Measurements from ENCODE around the gene CROCC2. TPM values are rescaled to one million over a fixed set of nuclear protein-coding genes. Genes with fewer than 3 reads are reported as not detected.

Gene CROCC2
- total RNA-seq, 1 donor from 2014 or later, result 0.49 TPM

GRCh38 chr2:240892925-240893324 lies 13.2 kb upstream of the CROCC2 start:
- Histone ChIP-seq H3K27ac (peak overlapping the region; percentile 27), H3K4me3 (peak overlapping the region in 1 of 2 donors; percentile 19), H3K36me3 (no peaks in the 10 kb centered on the region), H3K9me3 (no peaks in the 10 kb centered on the region), H3K27me3 (no peaks in the 10 kb centered on the region), H3K4me1 (peaks cover 31% of the 10 kb centered on the region)
- DNase-seq (ENCODE audit: extremely low spot score in 2 of 2), result no peak
- no peak for TF ChIP-seq POLR2AphosphoS5 (IDR thresholded peaks at IDR 0.05; ENCODE audit: insufficient read depth in 1 of 2, low read depth in 1 of 2)
- TF ChIP-seq CTCF (IDR thresholded peaks at IDR 0.05), result no peak
- TF ChIP-seq POLR2A (IDR thresholded peaks at IDR 0.05), result no peak
- intact Hi-C loops (cut with DNase I), result no loop called here

- Histone ChIP-seq H3K36me3 (no peaks in the 10 kb centered on the region), H3K9me3 (no peaks in the 10 kb centered on the region), H3K27me3 (no peaks in the 10 kb centered on the region), H3K4me3 (peak overlapping the region in 1 of 2 donors; percentile 19), H3K4me1 (peaks cover 36% of the 10 kb centered on the region), H3K27ac (no peak overlapping the region)
- no peak for TF ChIP-seq POLR2AphosphoS5 (IDR thresholded peaks at IDR 0.05; ENCODE audit: insufficient read depth in 1 of 2, low read depth in 1 of 2)
- no peak for TF ChIP-seq POLR2A (IDR thresholded peaks at IDR 0.05)
- no peak for TF ChIP-seq CTCF (IDR thresholded peaks at IDR 0.05)
- intact Hi-C loops (cut with DNase I), result no loop called here
- no peak for DNase-seq (ENCODE audit: extremely low spot score in 2 of 2)
Measured at GRCh38 chr2:240893363-240893844, 12.7 kb upstream of the CROCC2 start.

- H3K27ac ChIP-seq, result no peak overlapping the region
- H3K4me1 ChIP-seq, result peaks cover 41% of the 10 kb centered on the region
- DNase-seq (ENCODE audit: extremely low spot score in 2 of 2), result no peak
- intact Hi-C loops (cut with DNase I), result no loop called here
- H3K36me3 ChIP-seq, result no peaks in the 10 kb centered on the region
- no peaks in the 10 kb centered on the region for H3K27me3 ChIP-seq
- peak overlapping the region in 1 of 2 donors; percentile 27 for H3K4me3 ChIP-seq
- H3K9me3 ChIP-seq, result no peaks in the 10 kb centered on the region
- no peak for TF ChIP-seq CTCF (IDR thresholded peaks at IDR 0.05)
Measured at GRCh38 chr2:240894006-240894405, 12.1 kb upstream of the CROCC2 start.

GRCh38 chr2:240894836-240895558 lies 11.1 kb upstream of the CROCC2 start:
- peaks cover 47% of the 10 kb centered on the region for H3K4me1 ChIP-seq
- no peak overlapping the region for H3K27ac ChIP-seq
- H3K4me3 ChIP-seq, result peak overlapping the region in 1 of 2 donors; percentile 27
- H3K36me3 ChIP-seq, result no peaks in the 10 kb centered on the region
- no peaks in the 10 kb centered on the region for H3K9me3 ChIP-seq
- no peak for TF ChIP-seq CTCF (IDR thresholded peaks at IDR 0.05)
- H3K27me3 ChIP-seq, result no peaks in the 10 kb centered on the region
- no peak for DNase-seq (ENCODE audit: extremely low spot score in 2 of 2)
- intact Hi-C loops (cut with DNase I), result no loop called here

GRCh38 chr2:240895656-240896388 lies 10.3 kb upstream of the CROCC2 start, which contains the start of gene MAB21L4:
TSS of gene MAB21L4 (minus strand) at chr2:240896156. CDS start at chr2:240895997, 159 bp downstream.
- DNase-seq (ENCODE audit: extremely low spot score in 2 of 2), result no peak
- Histone ChIP-seq H3K9me3 (no peaks in the 10 kb centered on the region), H3K27ac (no peak within 1 kb of the TSS), H3K27me3 (no peaks in the 10 kb centered on the region), H3K4me3 (peak within 1 kb of the TSS in 1 of 2 donors; percentile 27), H3K4me1 (peaks cover 47% of the 10 kb centered on the region), H3K36me3 (no peaks in the 10 kb centered on the region)
- intact Hi-C loops (cut with DNase I), result no loop called here
- TF ChIP-seq CTCF (IDR thresholded peaks at IDR 0.05) (no peak), POLR2AphosphoS5 (IDR thresholded peaks at IDR 0.05; ENCODE audit: insufficient read depth in 1 of 2, low read depth in 1 of 2) (no peak), POLR2A (IDR thresholded peaks at IDR 0.05) (no peak)
